ENCODE measurements around the gene JKAMP.

DNA sequence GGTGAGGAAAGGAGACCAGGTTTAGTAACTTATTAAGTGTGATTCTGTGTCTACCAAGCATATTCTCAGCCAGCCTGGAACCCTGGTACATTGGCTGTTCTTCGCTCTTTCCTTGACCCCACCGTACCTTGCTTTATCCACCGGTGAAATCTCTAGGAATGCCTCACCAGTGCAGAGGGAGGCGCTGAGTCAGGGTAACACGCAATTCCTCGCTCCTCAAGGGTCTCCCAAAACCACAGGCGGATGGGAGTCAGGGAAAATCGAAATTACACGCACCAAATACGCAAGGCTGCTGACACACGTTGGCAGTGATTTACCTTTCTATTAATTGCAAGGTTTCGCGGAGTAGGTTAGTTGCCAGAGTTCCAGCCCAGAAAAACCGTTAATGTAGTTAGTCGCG is 954 bp upstream of the JKAMP start:
- TF ChIP-seq, protein P1, sequence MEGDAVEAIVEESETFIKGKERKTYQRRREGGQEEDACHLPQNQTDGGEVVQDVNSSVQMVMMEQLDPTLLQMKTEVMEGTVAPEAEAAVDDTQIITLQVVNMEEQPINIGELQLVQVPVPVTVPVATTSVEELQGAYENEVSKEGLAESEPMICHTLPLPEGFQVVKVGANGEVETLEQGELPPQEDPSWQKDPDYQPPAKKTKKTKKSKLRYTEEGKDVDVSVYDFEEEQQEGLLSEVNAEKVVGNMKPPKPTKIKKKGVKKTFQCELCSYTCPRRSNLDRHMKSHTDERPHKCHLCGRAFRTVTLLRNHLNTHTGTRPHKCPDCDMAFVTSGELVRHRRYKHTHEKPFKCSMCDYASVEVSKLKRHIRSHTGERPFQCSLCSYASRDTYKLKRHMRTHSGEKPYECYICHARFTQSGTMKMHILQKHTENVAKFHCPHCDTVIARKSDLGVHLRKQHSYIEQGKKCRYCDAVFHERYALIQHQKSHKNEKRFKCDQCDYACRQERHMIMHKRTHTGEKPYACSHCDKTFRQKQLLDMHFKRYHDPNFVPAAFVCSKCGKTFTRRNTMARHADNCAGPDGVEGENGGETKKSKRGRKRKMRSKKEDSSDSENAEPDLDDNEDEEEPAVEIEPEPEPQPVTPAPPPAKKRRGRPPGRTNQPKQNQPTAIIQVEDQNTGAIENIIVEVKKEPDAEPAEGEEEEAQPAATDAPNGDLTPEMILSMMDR (IDR thresholded peaks at IDR 0.05 in 4 of 5, conservative IDR thresholded peaks at IDR 0.05 in 1 of 5), result no peak
- TF ChIP-seq POLR2A (IDR thresholded peaks at IDR 0.05), result no peak
